Measurements from ENCODE around the gene BPIFA3.
"Not testable (repeated sequence)": the region's sequence is repeated elsewhere in the genome, so short reads cannot be mapped to it uniquely, and the experiment has no call there.

BPIFA3 gene

GRCh38 chr20:33217052-33217451 is at the start of gene BPIFA3:
Gene BPIFA3, plus strand, starts transcription at chr20:33217352. Its CDS starts 185 bp downstream, at chr20:33217537.
- no peak for DNase-seq (ENCODE audit: low spot score)

GRCh38 chr20:33167859-33168258 is 49.3 kb upstream of the BPIFA3 start, which contains the start of gene BPIFA2:
Gene BPIFA2, plus strand, starts transcription at chr20:33168159. Its CDS starts 987 bp downstream, at chr20:33169146.
- DNase-seq (ENCODE audit: low spot score), result no peak

- DNase-seq (ENCODE audit: low spot score), result no peak
Observed at GRCh38 chr20:33169176-33169794, 47.9 kb upstream of the BPIFA3 start.

GRCh38 chr20:33172781-33173180 is 44.4 kb upstream of the BPIFA3 start:
- no peak for DNase-seq (ENCODE audit: low spot score)

- DNase-seq (ENCODE audit: low spot score), result no peak
Observed at GRCh38 chr20:33175123-33175522, 42.0 kb upstream of the BPIFA3 start.

GRCh38 chr20:33176101-33176500 is 41.1 kb upstream of the BPIFA3 start:
- DNase-seq (ENCODE audit: low spot score), result no peak

- no peak for DNase-seq (ENCODE audit: low spot score)
Observed at GRCh38 chr20:33177866-33178265, 39.3 kb upstream of the BPIFA3 start.

- DNase-seq (ENCODE audit: low spot score), result peak; percentile 75
Observed at GRCh38 chr20:33178726-33179125, 38.4 kb upstream of the BPIFA3 start.

GRCh38 chr20:33180169-33180568 is 37.0 kb upstream of the BPIFA3 start:
- DNase-seq (ENCODE audit: low spot score), result no peak

- no peak for DNase-seq (ENCODE audit: low spot score)
Observed at GRCh38 chr20:33181482-33182093, 35.6 kb upstream of the BPIFA3 start.

- no peak for DNase-seq (ENCODE audit: low spot score)
Observed at GRCh38 chr20:33183312-33183711, 33.8 kb upstream of the BPIFA3 start.

- DNase-seq (ENCODE audit: low spot score), result not testable (repeated sequence)
Observed at GRCh38 chr20:33185031-33185590, 32.0 kb upstream of the BPIFA3 start.

- DNase-seq (ENCODE audit: low spot score), result no peak
Observed at GRCh38 chr20:33187491-33187890, 29.7 kb upstream of the BPIFA3 start.

GRCh38 chr20:33188421-33188820 is 28.7 kb upstream of the BPIFA3 start:
- no peak for DNase-seq (ENCODE audit: low spot score)

GRCh38 chr20:33191484-33191883 is 25.7 kb upstream of the BPIFA3 start:
- no peak for DNase-seq (ENCODE audit: low spot score)

- DNase-seq (ENCODE audit: low spot score), result no peak
Observed at GRCh38 chr20:33191955-33192354, 25.2 kb upstream of the BPIFA3 start.

- DNase-seq (ENCODE audit: low spot score), result no peak
Observed at GRCh38 chr20:33192912-33193501, 24.1 kb upstream of the BPIFA3 start.

- DNase-seq (ENCODE audit: low spot score), result no peak
Observed at GRCh38 chr20:33199026-33199425, 18.1 kb upstream of the BPIFA3 start.

- DNase-seq (ENCODE audit: low spot score), result no peak
Observed at GRCh38 chr20:33202451-33202850, 14.7 kb upstream of the BPIFA3 start.

- DNase-seq (ENCODE audit: low spot score), result no peak
Observed at GRCh38 chr20:33203444-33203843, 13.7 kb upstream of the BPIFA3 start.

GRCh38 chr20:33209789-33210188 is 7.4 kb upstream of the BPIFA3 start:
- DNase-seq (ENCODE audit: low spot score), result peak; percentile 68

- no peak for DNase-seq (ENCODE audit: low spot score)
Observed at GRCh38 chr20:33210371-33210770, 6.8 kb upstream of the BPIFA3 start.

GRCh38 chr20:33211817-33212424 is 5.2 kb upstream of the BPIFA3 start:
- peak; percentile 79 for DNase-seq (ENCODE audit: low spot score)

All from HuH-7.5 (cell line).